Measurements from ENCODE around the gene SAE1. TPM values are rescaled to one million over a fixed set of nuclear protein-coding genes. Genes with fewer than 3 reads are reported as not detected.

Gene SAE1
- total RNA-seq, 1 experiment from 2014 or later, result 140 TPM

GRCh38 chr19:47236072-47236675 is 105.5 kb downstream of the SAE1 start:
- no peak for DNase-seq (ENCODE audit: low read depth, low spot score)
- Histone ChIP-seq H3K9me3 (ENCODE audit: control insufficient read depth, insufficient read depth, low read depth, low read length) (no peaks in the 10 kb centered on the region), H3K36me3 (ENCODE audit: control insufficient read depth, insufficient read depth, low read length) (no peaks in the 10 kb centered on the region), H3K4me1 (ENCODE audit: control insufficient read depth, insufficient read depth, low read length) (peaks cover 5% of the 10 kb centered on the region), H3K4me3 (ENCODE audit: low read depth in 2 of 2, low read length in 2 of 2) (no peak overlapping the region), H3K27me3 (ENCODE audit: control insufficient read depth, insufficient read depth, low read length) (no peaks in the 10 kb centered on the region), H3K27ac (ENCODE audit: low read length) (no peak overlapping the region)
- BruUV-seq (replicated peaks), result no TSS peak
- TF ChIP-seq TCF7L2 (IDR thresholded peaks at IDR 0.05; ENCODE audit: low read depth, low read length), result no peak
- TF ChIP-seq SIN3A (IDR thresholded peaks at IDR 0.05; ENCODE audit: borderline replicate concordance, insufficient read depth, low read depth, low read length), result no peak
- no peak for TF ChIP-seq REST (IDR thresholded peaks at IDR 0.05; ENCODE audit: insufficient read depth in 1 of 2, low read depth in 2 of 2, low read length in 1 of 2)
- no peak for TF ChIP-seq CTCF (IDR thresholded peaks at IDR 0.05)
- POLR2A ChIA-PET, result no interaction called here
- intact Hi-C loops (cut with micrococcal nuclease; ENCODE audit: unreplicated experiment) (no loop called here), in situ Hi-C loops (cut with HindIII; ENCODE audit: low pct_unique_long_range_greater_than_20kb, low sequenced_read_pairs) (no loop called here)
- no peak for ATAC-seq
- CTCF ChIA-PET, result no interaction called here

- no TSS peak for BruUV-seq (replicated peaks)
- H3K4me1 ChIP-seq (ENCODE audit: control insufficient read depth, insufficient read depth, low read length), result peaks cover 4% of the 10 kb centered on the region
- H3K9me3 ChIP-seq (ENCODE audit: control insufficient read depth, insufficient read depth, low read depth, low read length), result no peaks in the 10 kb centered on the region
- peak overlapping the region in 1 of 2 experiments; percentile 8; a peak in 1 of 4 replicates for H3K4me3 ChIP-seq (ENCODE audit: low read depth in 2 of 2, low read length in 2 of 2)
- H3K36me3 ChIP-seq (ENCODE audit: control insufficient read depth, insufficient read depth, low read length), result no peaks in the 10 kb centered on the region
- POLR2A ChIA-PET, result interaction anchor here (0.5 kb wide), 1 partner anchor 428 kb away, joined by 8 read pairs; no protein-coding TSS in a partner anchor
- no peaks in the 10 kb centered on the region for H3K27me3 ChIP-seq (ENCODE audit: control insufficient read depth, insufficient read depth, low read length)
- ATAC-seq, result no peak
- no peak for DNase-seq (ENCODE audit: low read depth, low spot score)
- H3K27ac ChIP-seq (ENCODE audit: low read length), result no peak overlapping the region
- intact Hi-C loops (cut with micrococcal nuclease; ENCODE audit: unreplicated experiment), result no loop called here
- TF ChIP-seq TCF7L2 (IDR thresholded peaks at IDR 0.05; ENCODE audit: low read depth, low read length) (no peak), SIN3A (IDR thresholded peaks at IDR 0.05; ENCODE audit: borderline replicate concordance, insufficient read depth, low read depth, low read length) (no peak), REST (IDR thresholded peaks at IDR 0.05; ENCODE audit: insufficient read depth in 1 of 2, low read depth in 2 of 2, low read length in 1 of 2) (no peak), CTCF (IDR thresholded peaks at IDR 0.05) (no peak)
- CTCF ChIA-PET, result no interaction called here
- in situ Hi-C loops (cut with HindIII; ENCODE audit: low pct_unique_long_range_greater_than_20kb, low sequenced_read_pairs), result no loop called here
These were observed 108.5 kb downstream of the SAE1 start for GRCh38 chr19:47239152-47239551.

Data from Panc1 (cell line).